Inflammatory macrophage treated with lipopolysaccharide for 1 hour (primary cell): Measurements from ENCODE around the gene TPD52L1.
"Not testable (repeated sequence)": the region's sequence is repeated elsewhere in the genome, so short reads cannot be mapped to it uniquely, and the experiment has no call there.

Source experiments
- DNase-seq, 2 donors: peaks; one replicate each; pipeline ENCODE4 v3.0.0-alpha.2; 2020 to 2022

The TPD52L1 gene

DNA sequence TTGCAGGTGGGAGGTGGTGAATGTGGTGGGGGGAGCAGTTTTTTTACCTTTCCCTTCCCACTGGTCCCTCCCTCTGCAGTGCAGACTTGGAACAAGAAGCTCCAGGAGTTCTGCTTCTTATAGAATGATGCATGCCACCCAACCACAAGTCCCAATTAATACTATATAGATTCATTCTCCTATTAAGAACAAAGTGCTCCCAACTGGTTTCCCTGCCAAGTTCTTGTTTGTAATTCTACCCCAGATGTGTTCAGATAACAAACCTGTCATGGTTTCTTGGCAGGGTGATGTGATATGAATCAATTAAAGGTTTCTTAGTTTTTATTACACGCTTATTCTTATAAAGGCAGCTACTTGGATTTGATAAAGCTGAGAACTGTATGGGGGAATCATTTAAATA, 124.3 kb downstream of the TPD52L1 start:
- DNase-seq, result no peak

DNA sequence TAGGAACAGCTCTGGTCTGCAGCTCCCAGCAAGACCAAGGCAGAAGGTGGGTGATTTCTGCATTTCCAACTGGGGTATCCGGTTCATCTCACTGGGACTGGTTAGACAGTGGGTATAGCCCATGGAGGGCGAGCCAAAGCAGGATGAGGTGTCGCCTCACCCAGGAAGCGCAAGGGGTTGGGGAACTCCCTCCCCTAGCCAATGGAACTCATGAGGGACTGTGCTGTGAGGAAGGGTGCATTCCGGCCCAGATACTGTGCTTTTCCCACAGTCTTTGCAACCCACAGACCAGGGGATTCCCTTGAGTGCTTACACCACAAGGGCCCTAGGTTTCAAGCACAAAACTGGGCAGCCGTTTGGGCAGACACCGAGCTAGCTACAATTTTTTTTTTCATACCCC, 126.4 kb downstream of the TPD52L1 start:
- DNase-seq, result no peak

DNA sequence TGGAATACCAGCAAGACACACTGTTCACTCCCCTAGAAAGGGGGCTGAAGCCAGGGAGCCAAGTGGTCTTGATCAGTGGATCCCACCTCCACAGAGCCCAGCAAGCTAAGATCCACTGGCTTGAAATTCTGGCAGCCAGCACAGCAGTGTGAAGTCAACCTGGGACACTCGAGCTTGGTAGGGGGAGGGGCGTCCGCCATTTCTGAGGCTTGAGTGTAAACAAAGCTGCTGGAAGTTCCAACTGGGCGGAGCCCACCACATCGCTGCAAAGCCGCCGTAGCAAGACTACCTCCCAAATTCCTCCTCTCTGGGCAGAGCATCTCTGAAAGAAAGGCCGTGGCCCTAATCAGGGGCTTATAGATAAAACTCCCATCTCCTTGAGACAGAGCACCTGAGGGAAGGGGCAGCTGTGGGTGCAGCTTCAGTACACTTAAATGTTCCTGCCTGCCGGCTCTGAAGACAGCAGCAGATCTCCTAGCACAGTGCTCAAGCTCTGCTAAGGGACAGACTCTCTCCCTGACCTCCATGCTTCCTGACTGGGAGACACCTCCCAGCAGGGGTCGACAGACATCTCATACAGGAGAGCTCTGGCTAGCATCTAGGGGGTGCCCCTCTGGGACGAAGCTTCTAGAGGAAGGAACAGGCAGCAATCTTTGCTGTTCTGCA, 126.9 kb downstream of the TPD52L1 start:
- not testable (repeated sequence) for DNase-seq

DNA sequence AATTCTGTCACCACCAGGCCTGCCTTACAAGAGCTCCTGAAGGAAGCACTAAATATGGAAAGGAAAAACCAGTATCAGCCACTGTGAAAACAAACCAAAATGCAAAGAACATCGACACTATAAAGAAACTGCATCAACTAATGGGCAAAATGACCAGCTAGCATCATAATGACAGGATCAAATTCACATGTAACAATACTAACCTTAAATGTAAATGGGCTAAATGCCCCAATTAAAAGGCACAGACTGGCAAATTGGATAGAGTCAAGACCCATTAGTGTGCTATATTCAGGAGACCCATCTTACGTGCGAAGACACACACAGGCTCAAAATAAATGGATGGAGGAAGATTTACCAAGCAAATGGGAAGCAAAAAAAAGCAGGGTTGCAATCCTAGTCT, 128.9 kb downstream of the TPD52L1 start:
- DNase-seq, result not testable (repeated sequence)

DNA sequence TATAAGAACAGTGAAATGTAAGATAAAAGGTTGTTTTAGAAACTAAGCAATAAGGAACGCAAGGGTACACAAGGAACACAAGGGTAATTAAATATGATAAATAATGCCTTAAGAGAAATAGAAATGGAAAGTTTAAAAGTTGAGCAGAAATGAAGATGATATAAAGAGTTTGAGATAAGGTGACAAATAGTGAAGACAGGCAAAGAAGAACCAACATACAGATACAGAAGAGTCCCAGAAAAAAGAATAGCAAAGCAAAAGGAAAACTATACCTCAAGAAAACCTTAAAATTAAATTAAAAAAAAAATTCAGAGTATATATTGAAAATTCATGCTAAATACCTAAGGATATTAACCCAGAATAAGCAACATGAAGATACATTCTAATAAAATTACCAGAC, 131.8 kb downstream of the TPD52L1 start:
- no peak for DNase-seq

DNA sequence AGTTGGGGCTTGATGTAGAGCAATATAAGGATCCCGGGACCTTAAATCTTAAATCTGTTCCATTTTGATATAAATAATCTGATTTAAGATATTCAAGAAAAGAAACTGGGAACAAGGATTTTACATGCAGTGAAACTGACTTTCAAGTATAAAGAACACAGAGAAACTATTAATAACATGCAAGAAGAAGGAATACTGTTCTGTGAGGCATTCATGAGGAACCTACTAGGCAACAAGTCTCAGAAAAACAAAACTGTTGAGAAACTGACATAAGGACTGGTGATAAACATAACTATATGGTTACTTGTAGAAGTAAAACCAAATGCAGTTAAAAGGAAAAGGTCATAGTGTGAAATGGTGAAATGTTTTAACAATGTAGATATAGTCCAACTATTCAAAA, 132.4 kb downstream of the TPD52L1 start:
- DNase-seq, result no peak

DNA sequence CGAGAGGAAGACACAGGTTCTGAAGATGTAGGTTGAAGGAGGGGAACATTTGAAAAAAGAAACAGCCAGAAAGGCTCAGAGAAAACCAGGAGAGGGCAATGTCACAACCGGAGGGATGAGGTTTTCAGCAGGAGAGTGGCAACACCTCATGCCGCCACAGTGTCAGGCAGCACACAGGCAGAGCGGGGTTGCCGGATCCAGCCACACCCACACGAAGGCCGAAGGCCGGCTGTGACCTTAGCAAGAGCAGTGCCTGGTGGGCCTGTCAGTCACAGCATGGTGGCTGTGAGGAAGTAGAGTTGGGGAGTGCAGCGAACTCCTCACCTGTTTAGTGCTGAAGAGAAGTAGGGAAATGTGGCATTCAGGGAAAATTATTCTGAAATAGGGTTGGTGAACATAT, 134.1 kb downstream of the TPD52L1 start:
- no peak for DNase-seq

DNA sequence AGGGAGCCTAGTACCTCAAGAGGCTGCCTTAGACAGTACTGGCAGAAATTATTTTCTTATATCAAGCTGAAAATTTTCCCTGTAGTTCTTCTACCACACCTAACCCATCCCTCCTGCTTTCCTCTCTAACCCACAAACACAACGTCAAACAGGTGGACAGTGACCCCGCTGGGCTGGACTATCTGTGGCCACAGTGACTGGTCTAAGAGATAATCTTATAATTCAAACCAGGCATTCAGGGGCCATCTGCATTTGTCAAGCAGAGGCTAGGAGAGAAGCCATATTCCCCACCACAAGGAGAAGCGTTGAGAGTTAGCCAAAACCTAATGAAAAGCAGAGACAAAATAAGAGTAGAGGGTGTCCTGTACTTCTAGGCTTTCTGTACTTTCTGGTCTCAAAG, 140.0 kb downstream of the TPD52L1 start:
- DNase-seq, result no peak

DNA sequence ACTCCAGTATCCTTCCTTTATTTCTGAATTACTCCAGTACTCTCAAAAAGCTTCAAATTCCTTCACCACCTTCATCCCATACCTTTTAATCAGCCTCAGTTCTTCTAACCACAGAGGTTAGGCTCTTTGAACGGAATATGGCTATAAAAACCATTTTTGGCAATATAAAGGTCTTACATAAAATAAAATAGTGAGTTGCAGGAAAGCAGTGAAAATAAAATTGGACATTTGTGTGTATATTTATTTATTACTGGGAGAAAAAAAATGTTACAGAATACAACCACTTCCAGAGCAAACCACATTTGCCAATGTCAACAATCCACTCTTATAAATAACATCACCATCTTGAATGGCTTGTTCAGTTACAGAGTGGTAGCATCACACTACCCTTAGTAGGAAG, 140.5 kb downstream of the TPD52L1 start:
- DNase-seq, result no peak

DNA sequence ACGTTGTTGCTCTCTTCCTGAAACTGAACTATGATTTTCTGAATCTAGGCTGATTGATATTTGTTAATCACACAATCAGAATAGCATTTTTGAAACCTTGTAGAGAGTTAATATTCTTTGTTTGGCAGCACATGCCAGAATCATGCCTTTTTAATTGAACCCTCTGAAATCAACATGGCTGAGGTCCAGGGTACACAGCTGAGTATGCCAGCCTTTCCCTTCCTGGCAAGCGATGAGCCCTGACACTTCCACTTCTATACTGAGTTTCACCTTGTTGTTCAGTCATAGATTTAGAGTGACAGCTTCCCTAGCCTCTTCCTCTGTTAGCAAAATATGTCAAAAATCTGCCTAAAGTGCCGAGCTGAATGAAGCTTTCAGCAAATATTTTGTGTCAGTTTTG, 141.4 kb downstream of the TPD52L1 start:
- DNase-seq, result no peak

DNA sequence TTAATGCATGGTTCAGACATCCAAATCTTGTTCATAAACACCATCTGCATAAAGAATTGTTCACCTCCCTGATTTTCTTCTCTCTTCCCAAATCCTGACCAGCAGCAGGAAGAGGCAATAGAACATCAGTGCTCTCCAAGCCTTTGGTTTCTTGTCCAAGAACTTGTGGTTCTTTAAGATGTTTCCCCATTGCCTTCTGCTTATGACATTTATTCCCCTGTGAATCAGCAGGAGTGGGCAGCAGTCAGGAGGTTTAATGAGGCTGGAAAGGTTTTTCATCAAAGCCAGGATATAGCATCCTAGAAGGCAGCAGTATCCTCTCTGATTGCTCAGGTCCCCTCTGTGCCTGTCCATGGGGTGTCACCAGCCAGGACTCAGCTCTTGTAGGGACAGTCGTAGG, 142.9 kb downstream of the TPD52L1 start:
- DNase-seq, result peak in 1 of 2 donors; percentile 42

DNA sequence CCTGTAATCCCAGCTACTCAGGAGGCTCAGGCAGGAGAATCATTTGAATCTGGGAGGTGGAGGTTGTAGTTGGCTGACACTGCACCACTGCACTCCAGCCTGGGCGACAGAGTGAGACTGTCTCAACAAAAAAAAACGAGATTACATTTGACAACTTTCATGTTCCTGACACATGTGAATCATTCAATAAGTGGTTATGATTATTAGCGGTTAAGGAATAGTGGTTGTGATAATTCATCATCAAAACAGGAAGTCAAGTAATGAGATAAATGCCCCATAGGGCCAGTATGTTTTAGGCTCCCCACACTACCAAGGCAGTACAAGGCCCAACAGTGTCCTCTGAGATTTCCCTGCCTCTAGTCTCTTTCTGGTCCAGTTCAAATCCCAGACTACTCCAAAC, 145.7 kb downstream of the TPD52L1 start:
- no peak for DNase-seq

DNA sequence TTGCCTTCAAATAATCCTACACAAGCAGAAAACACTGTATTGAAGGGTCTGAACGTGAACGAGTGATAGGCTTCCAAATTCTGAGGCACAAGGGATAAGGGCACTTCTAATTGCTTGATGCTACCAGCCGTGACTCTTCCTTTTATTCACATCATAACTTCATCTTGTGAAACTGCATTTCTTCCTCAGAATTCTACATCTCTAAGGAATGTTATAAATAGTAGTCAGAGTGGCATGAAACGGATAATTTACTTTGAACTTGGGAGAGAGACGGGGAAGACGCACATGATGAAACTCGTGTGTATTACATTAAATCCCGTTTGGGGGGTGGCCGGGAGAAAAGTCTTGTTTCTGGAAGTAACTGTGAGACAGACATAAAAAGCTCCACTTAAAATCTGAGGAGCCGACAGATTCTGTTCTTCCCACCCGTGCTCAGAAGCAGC, 147.4 kb downstream of the TPD52L1 start:
- DNase-seq, result peak; percentile 17 to 23

DNA sequence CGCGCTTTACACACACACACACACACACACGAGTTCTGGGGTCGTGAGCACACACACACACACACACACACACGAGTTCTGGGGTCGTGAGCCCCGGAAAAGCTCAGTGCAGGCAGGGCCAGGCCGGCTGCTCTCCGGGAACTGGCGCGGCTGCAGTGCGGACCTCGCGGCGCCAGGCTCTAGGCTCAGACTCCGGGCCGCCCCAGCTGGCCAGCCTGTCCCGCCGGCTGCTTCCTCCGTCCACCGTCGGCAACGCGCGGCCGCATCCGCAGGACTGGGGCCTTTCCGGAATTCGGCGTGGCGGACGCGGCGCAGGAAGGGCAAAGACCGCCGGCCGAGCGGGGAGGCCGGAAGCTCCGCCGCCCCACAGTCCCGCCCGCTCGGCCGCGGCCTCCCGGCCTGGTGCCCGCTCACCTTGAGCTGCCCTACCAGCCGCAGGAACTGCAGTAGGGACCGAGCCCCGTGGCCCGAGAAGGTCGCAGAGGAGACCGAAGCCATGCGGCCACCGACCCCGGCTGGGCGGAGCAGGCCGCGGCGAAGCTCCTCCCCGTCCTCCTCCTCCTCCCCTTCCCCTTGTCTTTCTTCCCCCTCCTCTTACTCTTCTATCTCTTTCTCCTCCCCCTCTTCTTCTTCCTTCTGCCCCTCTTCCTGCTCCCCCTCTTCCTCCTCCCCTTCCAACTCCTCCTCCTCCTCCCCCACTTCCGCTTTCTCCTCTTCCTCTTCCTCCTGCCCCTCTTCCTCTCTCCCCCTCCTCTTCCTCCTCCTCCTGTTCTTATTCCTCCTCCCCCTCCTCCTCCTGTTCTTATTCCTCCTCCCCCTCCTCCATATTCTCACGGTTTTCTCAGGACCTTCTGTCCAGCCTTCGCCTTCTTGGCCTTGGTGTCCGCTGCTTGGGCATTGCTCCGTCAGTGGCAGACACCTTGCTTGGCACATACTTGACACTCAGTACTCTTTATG, 148.1 kb downstream of the TPD52L1 start, which contains the start of gene HDDC2:
Gene HDDC2, minus strand, starts transcription at position 533 of the 957 bp plus-strand sequence. Its CDS starts 35 bp downstream, at position 498.
- peak; percentile 55 to 67 for DNase-seq

DNA sequence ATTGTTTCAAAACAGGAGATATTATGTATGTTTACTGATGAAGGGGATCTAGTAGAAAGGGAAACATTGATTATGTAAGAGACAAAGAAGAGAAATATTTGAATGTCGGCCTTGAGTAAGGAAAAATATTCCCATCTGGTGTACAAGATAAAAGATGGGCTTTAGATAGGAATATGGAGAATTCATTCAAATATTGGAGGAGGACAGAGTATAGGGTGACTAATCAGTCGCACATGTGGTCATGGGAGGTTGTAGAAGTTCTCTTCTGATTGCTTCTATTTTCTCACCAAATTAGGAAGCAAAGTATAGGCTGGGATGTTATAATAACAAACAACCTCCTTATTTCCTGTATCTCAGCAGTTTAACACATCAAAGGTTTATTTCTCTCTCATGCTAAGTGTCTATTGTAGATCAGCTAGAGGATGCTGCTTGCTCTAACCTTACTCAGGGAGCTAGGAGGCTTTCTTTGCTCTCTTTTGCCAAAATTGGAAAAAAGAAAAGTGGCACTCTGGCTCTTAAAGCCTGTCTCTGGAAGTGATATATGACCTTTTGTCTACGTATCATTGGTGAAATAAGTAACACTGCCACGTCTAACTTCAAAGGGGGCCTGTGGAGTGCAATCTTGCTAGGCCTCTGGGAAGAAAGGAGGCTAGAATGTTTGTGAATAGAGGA, 149.4 kb downstream of the TPD52L1 start:
- peak; percentile 14 to 23 for DNase-seq

DNA sequence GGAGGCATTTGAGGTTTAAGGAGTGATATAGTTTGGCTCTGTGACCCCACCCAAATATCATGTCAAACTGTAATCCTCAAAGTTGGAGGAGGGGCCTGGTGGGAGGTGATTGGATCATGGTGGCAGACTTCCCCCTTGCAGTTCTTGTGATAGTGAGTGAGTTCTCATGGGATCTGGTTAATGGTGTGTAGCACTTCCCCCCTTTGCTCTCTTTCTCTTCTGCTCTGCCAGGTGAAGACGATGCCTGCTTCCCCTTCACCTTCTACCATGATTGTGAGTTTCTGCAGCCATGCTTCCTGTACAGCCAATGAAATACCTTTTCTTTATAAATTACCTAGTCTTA, 149.9 kb downstream of the TPD52L1 start:
- no peak for DNase-seq

DNA sequence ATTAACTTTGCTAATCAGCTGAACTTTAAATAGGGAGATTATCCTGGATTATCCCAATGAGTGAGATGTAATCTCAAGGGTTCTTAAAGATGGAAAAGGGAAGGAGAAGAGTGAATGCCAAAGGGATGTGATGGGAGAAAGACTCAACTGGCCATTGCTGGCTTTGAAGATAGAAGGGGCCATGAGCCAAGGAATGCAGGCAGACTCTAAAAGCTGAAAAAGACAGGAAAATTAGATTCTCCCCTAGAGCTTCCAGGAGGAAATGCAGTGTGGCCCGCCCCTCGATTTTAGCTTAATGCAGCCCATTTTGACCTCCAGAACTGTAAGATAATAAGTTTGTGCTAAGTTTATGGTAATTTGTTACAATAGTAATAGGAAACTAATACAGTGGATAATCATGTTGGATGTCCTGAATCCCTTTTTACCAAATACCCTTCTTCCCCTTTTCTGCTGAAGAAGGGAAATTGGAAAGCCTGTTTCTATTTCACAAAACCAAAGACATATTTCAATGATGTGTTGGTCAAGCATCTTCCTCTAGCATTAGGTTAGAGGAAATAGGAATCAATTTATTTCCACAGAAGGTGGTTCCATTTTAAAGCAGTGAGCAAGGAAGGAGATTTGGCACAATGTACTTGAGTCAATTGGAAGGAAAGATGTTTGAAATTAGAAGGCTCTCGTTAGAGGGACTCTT, 151.5 kb downstream of the TPD52L1 start:
- peak; percentile 37 to 47 for DNase-seq

DNA sequence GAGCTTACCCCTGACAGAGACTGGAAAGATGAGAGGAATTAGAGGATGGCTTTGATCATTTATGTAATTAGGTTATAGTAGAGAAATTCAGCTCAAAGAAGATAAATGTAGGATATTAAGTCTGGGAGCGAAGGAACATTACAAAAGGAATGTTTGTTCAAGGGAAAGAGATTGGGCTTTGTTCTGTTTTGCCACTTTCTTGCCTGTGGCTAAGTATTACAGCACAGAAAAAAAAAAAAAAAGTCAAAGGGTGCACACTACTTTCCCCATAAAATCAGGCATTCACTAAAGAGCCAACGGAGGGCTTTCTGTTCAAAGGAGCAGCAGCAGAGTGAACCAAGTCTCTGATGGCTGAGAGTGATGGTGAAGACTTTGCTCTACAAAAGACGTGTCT, 153.2 kb downstream of the TPD52L1 start:
- DNase-seq, result no peak

DNA sequence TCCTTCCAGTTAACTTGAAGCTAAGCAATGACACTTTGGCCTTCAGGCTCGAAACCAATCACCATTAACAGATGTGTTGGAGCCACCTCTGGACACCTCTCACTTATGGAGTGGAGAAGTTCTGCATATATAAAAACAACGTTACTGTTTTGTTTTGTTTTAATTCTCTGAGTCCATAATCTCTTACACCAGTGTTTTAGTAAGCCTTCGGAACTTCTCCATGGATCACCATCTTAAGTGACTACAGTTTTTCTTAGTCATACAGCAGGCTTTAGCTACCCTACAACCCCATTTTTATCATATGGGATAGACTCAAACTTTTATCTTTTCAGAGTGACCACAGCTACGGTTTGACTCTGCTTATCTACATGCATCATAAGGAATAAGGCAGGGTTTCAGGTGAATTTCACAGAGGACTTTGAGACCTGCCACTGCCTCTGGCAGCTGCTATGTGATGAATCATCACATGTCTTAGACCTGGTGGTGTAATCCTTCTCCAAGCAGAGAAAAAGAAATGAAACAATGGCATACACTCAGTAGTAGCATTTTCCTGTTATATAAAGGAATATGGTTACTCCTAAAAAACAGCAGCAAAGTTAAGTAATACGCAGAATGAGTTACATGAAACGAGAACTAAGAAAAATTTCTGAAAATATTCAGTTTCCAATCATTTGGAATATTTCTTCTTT, 153.7 kb downstream of the TPD52L1 start:
- DNase-seq, result peak; percentile 17 to 19

DNA sequence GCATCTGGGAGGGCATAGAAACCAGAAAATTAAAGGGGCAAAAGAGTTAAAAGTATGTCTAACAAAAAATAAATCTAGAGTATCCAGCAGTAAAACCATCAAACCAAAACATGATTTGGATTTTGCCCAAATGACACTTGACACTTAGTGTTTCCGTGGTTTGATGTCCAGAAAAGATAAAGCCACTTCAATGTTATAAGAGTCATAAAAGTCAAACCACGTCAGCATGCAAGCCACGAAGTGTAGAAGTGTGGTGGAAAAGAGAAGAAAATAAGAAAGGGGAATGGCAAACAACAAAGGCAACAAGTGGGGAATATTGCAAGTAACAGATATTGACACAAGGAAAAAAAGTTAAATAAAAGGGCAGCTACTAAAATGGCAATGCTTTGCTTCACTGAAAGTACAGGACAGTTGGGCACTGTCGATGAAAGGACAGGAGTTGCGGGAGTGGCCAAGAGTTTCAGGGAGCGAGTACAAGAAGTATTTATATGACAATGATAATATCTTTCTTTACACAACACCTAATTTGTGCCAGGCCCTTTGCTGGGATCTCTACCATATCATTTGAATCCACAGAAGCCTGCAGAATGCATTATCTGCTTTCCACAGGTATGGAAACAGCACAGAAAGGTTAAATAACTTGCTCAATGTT, 154.5 kb downstream of the TPD52L1 start:
- no peak for DNase-seq

DNA sequence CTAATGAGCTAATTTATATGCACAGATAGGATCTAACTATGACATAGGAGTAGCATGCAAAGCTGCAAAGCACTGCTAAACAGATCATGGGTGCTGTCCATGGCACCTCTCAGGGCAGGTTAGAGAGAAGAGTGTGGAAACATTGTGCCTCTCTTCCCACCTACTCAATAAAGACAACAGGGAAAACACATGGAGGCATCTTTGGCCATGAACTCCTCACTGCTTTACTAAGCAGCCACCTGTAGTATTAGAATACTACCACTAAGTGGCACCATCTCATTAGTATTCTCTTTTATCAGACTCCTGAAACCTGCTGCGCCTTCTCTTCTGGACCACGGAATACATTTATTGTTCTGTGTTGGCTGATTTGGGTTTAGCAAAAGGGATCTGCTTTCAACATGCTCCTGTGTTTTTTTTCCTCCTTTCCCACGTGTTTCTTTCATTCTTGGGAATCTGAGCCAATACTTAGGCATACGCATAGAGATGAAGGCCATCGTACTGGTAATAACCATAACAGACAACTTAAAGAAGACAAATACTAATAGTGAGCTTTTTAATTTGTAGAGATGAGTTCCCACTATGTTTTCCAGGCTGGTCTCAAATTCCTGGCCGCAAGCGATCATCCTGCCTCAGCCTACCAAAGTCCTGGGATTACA, 157.5 kb downstream of the TPD52L1 start:
- DNase-seq, result peak; percentile 26 to 70
